Activated gamma-delta T cell (primary cell): ENCODE results near the gene NUP93.
"Not testable (repeated sequence)": the region's sequence is repeated elsewhere in the genome, so short reads cannot be mapped to it uniquely, and the experiment has no call there.

Experiments
- DNase-seq: peaks from one replicate; lab custom pipeline; 2025; lab: John Stamatoyannopoulos, UW

Gene NUP93

GRCh38 chr16:56777482-56777881, 47.6 kb downstream of the NUP93 start:
- DNase-seq = no peak

DNA sequence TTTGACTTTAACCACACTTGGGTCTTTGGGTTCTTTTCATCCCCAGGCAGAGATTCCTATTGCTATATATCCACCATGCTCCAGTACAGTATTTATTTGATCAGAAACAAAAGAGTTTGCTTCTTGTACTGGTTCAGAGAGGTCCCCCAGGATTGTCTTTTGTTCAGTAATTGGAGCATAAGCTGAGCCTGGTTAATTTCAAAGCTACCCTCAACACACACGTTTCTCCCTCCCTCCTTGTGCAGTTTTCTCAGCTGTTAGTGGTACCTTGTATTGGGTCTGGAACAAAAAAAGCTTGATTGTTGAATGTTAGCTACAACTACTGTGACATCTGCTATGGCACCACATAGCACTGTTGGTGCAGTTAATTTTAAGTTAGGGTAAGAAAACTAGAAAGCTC, 50.0 kb downstream of the NUP93 start:
- DNase-seq = no peak

DNA sequence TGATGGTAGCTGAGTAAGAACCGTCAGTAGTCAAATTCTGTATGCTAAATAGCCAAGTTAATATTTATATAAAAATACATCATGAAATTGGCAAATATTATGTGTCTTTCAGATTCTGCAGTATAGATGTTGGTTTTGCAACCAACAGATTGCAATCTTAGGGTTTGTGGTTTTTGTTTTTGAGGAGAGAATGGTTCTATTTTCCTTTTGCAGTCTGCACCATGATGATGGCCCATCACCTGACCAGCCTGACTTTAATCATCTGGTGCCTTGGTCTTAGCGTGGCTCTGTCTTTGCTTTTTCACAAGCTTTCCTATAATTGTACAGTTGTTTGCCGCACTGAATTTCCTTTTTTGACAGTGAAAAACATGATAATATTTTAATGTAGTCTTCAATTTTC, 50.7 kb downstream of the NUP93 start:
- DNase-seq = no peak

- DNase-seq = no peak
Observed at GRCh38 chr16:56781528-56781961, 51.6 kb downstream of the NUP93 start.

DNA sequence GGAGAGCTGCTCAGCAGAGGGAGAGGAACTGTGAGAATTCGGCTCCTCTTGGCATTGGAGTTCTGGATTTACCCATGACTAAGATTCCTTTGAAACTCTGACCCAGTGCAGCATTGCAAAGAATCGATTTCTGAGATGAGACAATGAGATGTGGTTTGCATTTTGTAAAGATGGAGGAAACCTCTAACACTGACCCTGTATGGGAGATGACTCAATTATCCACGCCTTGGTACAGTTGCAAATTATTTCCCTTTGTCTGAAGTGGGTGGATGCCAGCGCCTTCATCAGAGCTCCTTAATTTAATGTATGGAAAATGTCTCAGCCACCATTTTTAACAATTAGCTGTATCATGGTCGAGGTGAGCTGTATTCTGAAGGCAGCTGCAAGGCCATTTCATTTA, 53.4 kb downstream of the NUP93 start:
- DNase-seq = no peak

GRCh38 chr16:56785317-56785716, 55.4 kb downstream of the NUP93 start:
- DNase-seq = no peak

DNA sequence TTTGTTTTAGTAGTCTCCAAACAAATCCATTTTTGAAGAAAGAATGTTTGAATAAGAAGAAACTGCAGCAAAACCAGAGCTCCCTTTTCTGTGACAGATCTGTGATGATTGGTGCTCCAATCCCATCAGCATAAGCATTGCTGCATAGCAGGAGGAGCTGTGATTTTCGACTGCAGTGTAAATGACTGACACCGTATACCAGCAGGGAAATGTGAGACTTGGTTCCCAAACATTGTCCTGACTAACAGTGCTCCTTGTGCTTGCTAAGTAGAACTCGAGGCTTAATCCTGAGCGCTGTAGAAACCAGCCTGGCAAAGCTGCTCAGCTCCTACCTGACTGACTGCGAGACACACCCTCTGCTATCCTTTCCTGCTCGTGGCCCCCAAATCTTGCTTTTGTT, 57.2 kb downstream of the NUP93 start:
- no peak for DNase-seq

GRCh38 chr16:56788435-56788834, 58.5 kb downstream of the NUP93 start:
- no peak for DNase-seq

- no peak for DNase-seq
Observed at GRCh38 chr16:56789360-56789759, 59.4 kb downstream of the NUP93 start.

DNA sequence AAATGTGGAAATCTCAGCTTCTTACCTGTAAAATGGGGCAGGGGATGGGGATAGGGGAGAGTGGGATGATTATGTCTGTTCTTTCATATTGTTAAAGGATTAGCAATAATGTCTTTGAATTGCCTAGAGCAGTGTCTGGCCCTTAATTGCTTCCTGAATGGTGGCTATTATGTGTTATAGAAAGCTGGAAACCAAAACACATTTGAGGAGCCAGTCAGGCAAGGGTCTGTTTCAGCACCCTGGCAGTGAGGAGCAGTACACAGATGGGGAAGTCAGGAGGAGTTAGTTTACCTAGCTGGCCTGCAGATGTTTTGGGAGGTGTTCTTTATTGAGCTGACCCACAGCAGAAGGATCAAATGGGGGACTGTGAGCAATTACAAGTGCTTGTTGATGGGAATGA, 63.0 kb downstream of the NUP93 start:
- no peak for DNase-seq

- no peak for DNase-seq
Observed at GRCh38 chr16:56793492-56793891, 63.6 kb downstream of the NUP93 start.

GRCh38 chr16:56795011-56795410, 65.1 kb downstream of the NUP93 start:
- DNase-seq = no peak

DNA sequence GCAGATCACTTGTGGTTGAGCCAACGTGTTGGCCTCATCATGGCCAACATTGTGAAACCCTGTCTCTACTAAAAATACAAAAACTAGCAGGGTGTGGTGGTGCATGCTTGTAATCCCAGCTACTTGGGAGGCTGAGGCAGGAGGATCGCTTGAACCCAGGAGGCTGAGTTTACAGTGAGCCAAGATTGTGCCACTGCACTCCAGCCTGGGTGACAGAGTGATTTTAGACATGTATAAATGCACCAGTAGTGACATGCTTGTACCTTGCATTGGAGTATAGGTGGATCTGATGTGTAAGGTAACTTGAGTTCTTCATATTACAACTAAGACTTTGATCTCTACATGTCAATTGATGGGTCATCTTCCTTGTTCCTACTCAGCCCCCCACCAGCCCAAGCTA, 67.1 kb downstream of the NUP93 start:
- DNase-seq = not testable (repeated sequence)

DNA sequence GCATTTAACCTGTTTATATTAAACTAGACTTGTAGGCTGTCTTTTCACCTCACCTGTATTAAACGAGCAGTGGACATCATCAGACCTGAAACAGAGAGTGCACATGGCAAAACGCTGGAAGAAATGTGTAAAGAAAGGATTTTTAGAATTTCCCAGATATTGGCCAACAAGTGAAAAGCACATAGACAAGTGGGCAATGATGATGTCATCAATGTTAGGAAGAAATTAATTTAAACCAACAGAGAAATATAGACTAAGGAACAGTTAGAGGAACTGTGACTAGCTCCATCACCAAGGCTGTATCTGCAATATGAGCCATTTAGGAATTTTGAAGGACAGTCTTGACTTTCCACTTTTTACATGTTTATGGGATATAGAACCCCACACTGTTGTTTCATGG, 67.9 kb downstream of the NUP93 start:
- no peak for DNase-seq

DNA sequence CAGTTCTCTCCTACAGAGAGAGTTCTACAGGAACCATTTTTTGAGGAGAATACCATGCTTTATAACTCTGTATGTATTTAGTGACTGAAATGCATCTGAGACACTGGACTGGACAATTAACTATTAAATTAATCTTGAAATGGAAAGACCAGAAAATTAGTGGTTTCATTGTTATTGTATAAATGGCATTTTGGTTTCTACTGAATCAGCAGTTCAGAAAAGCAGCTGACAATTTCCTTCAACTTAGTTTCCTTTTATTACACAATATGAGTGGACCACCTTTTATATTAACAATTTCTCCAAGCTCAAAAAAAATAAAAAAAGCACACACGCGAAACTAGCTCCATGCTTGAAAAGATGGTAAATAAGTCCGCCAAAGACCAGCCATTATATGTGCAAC, 69.0 kb downstream of the NUP93 start:
- DNase-seq = no peak

- DNase-seq = no peak
Observed at GRCh38 chr16:56800355-56800754, 70.4 kb downstream of the NUP93 start.

- no peak for DNase-seq
Observed at GRCh38 chr16:56801762-56802161, 71.8 kb downstream of the NUP93 start.

DNA sequence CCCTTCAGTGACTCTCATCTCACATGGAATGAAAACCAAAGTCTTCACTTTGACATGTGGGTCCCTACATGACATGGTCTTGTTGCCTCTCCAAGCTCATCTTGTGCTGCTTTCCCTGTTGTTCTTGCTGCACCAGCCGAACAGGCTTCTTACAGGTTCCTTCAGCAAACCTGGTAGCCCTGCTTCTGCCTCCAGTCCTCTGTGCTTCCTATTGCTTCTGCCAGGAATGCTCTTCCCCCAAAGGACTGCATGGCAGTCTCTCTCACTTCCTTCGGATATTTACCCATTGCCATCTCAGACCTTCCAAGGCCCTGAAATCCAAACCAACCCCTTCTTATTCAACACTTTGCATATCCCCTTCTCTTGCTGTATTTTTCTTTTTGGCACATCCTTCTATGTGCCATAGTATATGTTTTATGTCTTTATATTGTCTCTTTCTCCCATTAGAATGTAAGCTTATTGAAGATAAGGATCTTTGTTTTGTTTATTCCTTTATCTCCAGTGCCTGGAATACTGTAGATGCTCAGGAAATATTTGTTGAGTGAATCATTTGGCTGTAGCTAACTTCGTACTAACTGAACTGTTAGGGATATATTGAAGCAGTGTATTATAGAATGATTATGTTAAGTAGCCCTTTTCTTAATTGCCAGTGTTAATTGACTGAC, 77.2 kb downstream of the NUP93 start:
- no peak for DNase-seq

GRCh38 chr16:56807676-56808067, 77.7 kb downstream of the NUP93 start:
- not testable (repeated sequence) for DNase-seq

- DNase-seq = no peak
Observed at GRCh38 chr16:56810954-56811353, 81.0 kb downstream of the NUP93 start.

- DNase-seq = not testable (repeated sequence)
Observed at GRCh38 chr16:56811602-56812001, 81.7 kb downstream of the NUP93 start.

DNA sequence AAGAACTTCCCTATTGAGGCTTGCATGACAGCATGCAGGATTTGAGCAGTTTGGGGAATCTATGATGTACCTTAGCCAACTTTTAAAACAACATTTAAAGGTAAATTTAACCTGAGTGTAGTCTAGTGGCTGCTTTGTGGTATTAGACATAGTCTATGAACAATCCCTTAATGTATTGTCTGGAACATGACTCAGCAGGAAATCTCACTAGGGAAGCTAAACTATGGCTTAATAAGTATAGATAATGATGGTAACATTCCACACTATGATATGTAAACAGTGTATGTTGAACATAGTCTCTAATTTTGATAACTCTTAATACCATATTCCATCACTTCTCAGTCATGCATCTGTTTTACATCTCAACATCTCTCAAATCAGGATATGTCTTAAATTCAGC, 83.0 kb downstream of the NUP93 start:
- no peak for DNase-seq

GRCh38 chr16:56814537-56815432, 84.9 kb downstream of the NUP93 start:
- no peak for DNase-seq
